Type B pancreatic cell (in vitro differentiated cells): ENCODE data around the gene ZNF700. TPM values are rescaled to one million over a fixed set of nuclear protein-coding genes. Genes with fewer than 3 reads are reported as not detected.
"Not testable (repeated sequence)": the region's sequence is repeated elsewhere in the genome, so short reads cannot be mapped to it uniquely, and the experiment has no call there.

Experiments used
- DNase-seq: peaks from one replicate; pipeline ENCODE4 v3.0.0; 2021; ENCODE audit warnings: mixed read lengths; ENCODE audit not compliant: unreplicated experiment; ENCODE audit errors: extremely low spot score
- H3K27ac Mint-ChIP-seq: 2 replicates; pipeline ENCODE4 v1.8.0; 2021; ENCODE audit warnings: mild to moderate bottlenecking, mixed read lengths
- H3K27me3 Mint-ChIP-seq: 2 replicates; pipeline ENCODE4 v1.8.0; 2021; ENCODE audit warnings: mixed read lengths
- H3K36me3 Mint-ChIP-seq: 2 replicates; pipeline ENCODE4 v1.8.0; 2021; ENCODE audit warnings: mixed read lengths
- H3K4me1 Mint-ChIP-seq: one replicate; pipeline ENCODE4 v1.8.0; 2021; ENCODE audit warnings: mixed read lengths; ENCODE audit not compliant: unreplicated experiment
- H3K4me3 Mint-ChIP-seq: 2 replicates; pipeline ENCODE4 v1.8.0; 2021; ENCODE audit warnings: mild to moderate bottlenecking, mixed read lengths
- H3K9me3 Mint-ChIP-seq: 2 replicates; pipeline ENCODE4 v1.8.0; 2021; ENCODE audit warnings: mixed read lengths
- CTCF ChIP-seq: fragments of 200-600 bp; sonication (generic); conservative IDR thresholded peaks from 2 replicates; pipeline ENCODE4 v1.5.0; 2021; ENCODE audit warnings: antibody characterized with exemption, mild to moderate bottlenecking
- total RNA-seq: library from RNA; stranded (reverse); gene quantifications from 2 replicates; pipeline ENCODE4 v1.2.1, GENCODE V29; 2021; ENCODE audit warnings: low replicate concordance

The ZNF700 gene
- total RNA-seq, 1 donor from 2014 or later: 14.1 TPM

- TF ChIP-seq CTCF: no peak
- no peak for DNase-seq
- Mint-ChIP-seq H3K27ac (no peak overlapping the region), H3K4me1 (no peaks in the 10 kb centered on the region), H3K4me3 (no peak overlapping the region), H3K9me3 (peaks cover 11% of the 10 kb centered on the region), H3K27me3 (no peaks in the 10 kb centered on the region), H3K36me3 (peaks cover 62% of the 10 kb centered on the region)
Observed at GRCh38 chr19:11905928-11906327, 19.0 kb upstream of the ZNF700 start.

- DNase-seq, H3K4me1 Mint-ChIP-seq, H3K9me3 Mint-ChIP-seq, H3K27me3 Mint-ChIP-seq, H3K4me3 Mint-ChIP-seq, H3K27ac Mint-ChIP-seq: not testable (repeated sequence)
- H3K36me3 Mint-ChIP-seq: peaks cover 40% of the 10 kb centered on the region
Observed at GRCh38 chr19:11911937-11912336, 13.0 kb upstream of the ZNF700 start.

GRCh38 chr19:11914417-11915051 lies 10.4 kb upstream of the ZNF700 start:
- H3K27ac Mint-ChIP-seq, H3K4me1 Mint-ChIP-seq, H3K27me3 Mint-ChIP-seq, DNase-seq, H3K4me3 Mint-ChIP-seq: not testable (repeated sequence)
- Mint-ChIP-seq H3K9me3 (peaks cover 10% of the 10 kb centered on the region), H3K36me3 (peaks cover 31% of the 10 kb centered on the region)

- TF ChIP-seq CTCF: no peak
- Mint-ChIP-seq H3K4me1 (peaks cover 22% of the 10 kb centered on the region), H3K9me3 (peaks cover 10% of the 10 kb centered on the region), H3K27me3 (no peaks in the 10 kb centered on the region), H3K4me3 (peak overlapping the region; percentile 62), H3K27ac (peak overlapping the region; percentile 69), H3K36me3 (peaks cover 26% of the 10 kb centered on the region)
- no peak for DNase-seq
Observed at GRCh38 chr19:11921852-11922495, 2.9 kb upstream of the ZNF700 start.

GRCh38 chr19:11925651-11926187 lies 812 bp downstream of the ZNF700 start:
- H3K27me3 Mint-ChIP-seq, H3K9me3 Mint-ChIP-seq, DNase-seq: not testable (repeated sequence)
- peaks cover 43% of the 10 kb centered on the region for H3K36me3 Mint-ChIP-seq
- H3K4me1 Mint-ChIP-seq: peaks cover 22% of the 10 kb centered on the region
- peak overlapping the region; percentile 92 for H3K4me3 Mint-ChIP-seq
- peak overlapping the region; percentile 98 for H3K27ac Mint-ChIP-seq

GRCh38 chr19:11927227-11927626 lies 2.3 kb downstream of the ZNF700 start:
- peaks cover 22% of the 10 kb centered on the region for H3K4me1 Mint-ChIP-seq
- no peaks in the 10 kb centered on the region for H3K27me3 Mint-ChIP-seq
- TF ChIP-seq CTCF: no peak
- H3K27ac Mint-ChIP-seq: no peak overlapping the region
- DNase-seq: no peak
- peak overlapping the region; percentile 76 for H3K4me3 Mint-ChIP-seq
- H3K36me3 Mint-ChIP-seq: peaks cover 53% of the 10 kb centered on the region
- peaks cover 14% of the 10 kb centered on the region for H3K9me3 Mint-ChIP-seq

- no peak for DNase-seq
- H3K36me3 Mint-ChIP-seq: peaks cover 58% of the 10 kb centered on the region
- no peak overlapping the region for H3K27ac Mint-ChIP-seq
- peaks cover 9% of the 10 kb centered on the region for H3K9me3 Mint-ChIP-seq
- H3K4me3 Mint-ChIP-seq: no peak overlapping the region
- no peaks in the 10 kb centered on the region for H3K27me3 Mint-ChIP-seq
- TF ChIP-seq CTCF: no peak
- peaks cover 2% of the 10 kb centered on the region for H3K4me1 Mint-ChIP-seq
Observed at GRCh38 chr19:11931051-11931450, 6.1 kb downstream of the ZNF700 start.
